Measurements from ENCODE around the gene EFCAB11. TPM values are rescaled to one million over a fixed set of nuclear protein-coding genes. Genes with fewer than 3 reads are reported as not detected.

Gene EFCAB11
- total RNA-seq, 1 experiment from 2014 or later: 14.8 TPM

GRCh38 chr14:89936654-89937185 is 17.8 kb downstream of the EFCAB11 start:
- DNase-seq: no peak
- H3K27me3 ChIP-seq: no peaks in the 10 kb centered on the region
- no peaks in the 10 kb centered on the region for H3K9me3 ChIP-seq (replicated peaks)
- H3K4me1 ChIP-seq: no peaks in the 10 kb centered on the region
- H3K4me3 ChIP-seq: no peak overlapping the region
- no peaks in the 10 kb centered on the region for H3K36me3 ChIP-seq
- no peak overlapping the region for H3K27ac ChIP-seq

- no peaks in the 10 kb centered on the region for H3K36me3 ChIP-seq
- H3K9me3 ChIP-seq (replicated peaks): no peaks in the 10 kb centered on the region
- no peaks in the 10 kb centered on the region for H3K27me3 ChIP-seq
- no peak overlapping the region for H3K4me3 ChIP-seq
- H3K4me1 ChIP-seq: no peaks in the 10 kb centered on the region
- DNase-seq: no peak
- H3K27ac ChIP-seq: no peak overlapping the region
Observed at GRCh38 chr14:89933002-89933401, 21.5 kb downstream of the EFCAB11 start.

GRCh38 chr14:89927186-89927865 is 27.2 kb downstream of the EFCAB11 start:
- Histone ChIP-seq H3K4me3 (no peak overlapping the region), H3K27ac (no peak overlapping the region), H3K9me3 (replicated peaks) (no peaks in the 10 kb centered on the region), H3K4me1 (no peaks in the 10 kb centered on the region), H3K27me3 (no peaks in the 10 kb centered on the region), H3K36me3 (no peaks in the 10 kb centered on the region)
- DNase-seq: no peak

- no peak overlapping the region for H3K27ac ChIP-seq
Observed at GRCh38 chr14:89926694-89927093, 27.8 kb downstream of the EFCAB11 start.

GRCh38 chr14:89924268-89924667 is 30.3 kb downstream of the EFCAB11 start:
- no peak for DNase-seq
- Histone ChIP-seq H3K4me3 (no peak overlapping the region), H3K4me1 (no peaks in the 10 kb centered on the region), H3K27me3 (no peaks in the 10 kb centered on the region), H3K27ac (no peak overlapping the region), H3K9me3 (replicated peaks) (no peaks in the 10 kb centered on the region), H3K36me3 (no peaks in the 10 kb centered on the region)

More at GRCh38 chr14:89926694-89927093, 27.8 kb downstream of the EFCAB11 start:
- no peaks in the 10 kb centered on the region for H3K27me3 ChIP-seq
- no peaks in the 10 kb centered on the region for H3K36me3 ChIP-seq
- H3K4me1 ChIP-seq: no peaks in the 10 kb centered on the region
- H3K9me3 ChIP-seq (replicated peaks): no peaks in the 10 kb centered on the region
- no peak for DNase-seq
- no peak overlapping the region for H3K4me3 ChIP-seq

GRCh38 chr14:89922031-89922907 is 32.3 kb downstream of the EFCAB11 start:
- peak in 1 of 2 experiments; percentile 6 for DNase-seq
- Histone ChIP-seq H3K4me1 (no peaks in the 10 kb centered on the region), H3K36me3 (no peaks in the 10 kb centered on the region), H3K4me3 (no peak overlapping the region), H3K27ac (peak overlapping the region; percentile 25), H3K27me3 (no peaks in the 10 kb centered on the region), H3K9me3 (replicated peaks) (no peaks in the 10 kb centered on the region)

GRCh38 chr14:89921346-89921745 is 33.2 kb downstream of the EFCAB11 start:
- no peaks in the 10 kb centered on the region for H3K27me3 ChIP-seq
- H3K9me3 ChIP-seq (replicated peaks): no peaks in the 10 kb centered on the region
- H3K4me3 ChIP-seq: no peak overlapping the region
- DNase-seq: no peak
- no peak overlapping the region; the same call in 1 of the 2 replicates for H3K27ac ChIP-seq
- H3K4me1 ChIP-seq: no peaks in the 10 kb centered on the region
- no peaks in the 10 kb centered on the region for H3K36me3 ChIP-seq

- DNase-seq: no peak
- Histone ChIP-seq H3K27ac (no peak overlapping the region), H3K27me3 (no peaks in the 10 kb centered on the region), H3K4me1 (no peaks in the 10 kb centered on the region), H3K9me3 (replicated peaks) (no peaks in the 10 kb centered on the region), H3K36me3 (no peaks in the 10 kb centered on the region), H3K4me3 (no peak overlapping the region)
Observed at GRCh38 chr14:89920056-89920455, 34.5 kb downstream of the EFCAB11 start.

GRCh38 chr14:89918721-89919120 is 35.8 kb downstream of the EFCAB11 start:
- H3K36me3 ChIP-seq: no peaks in the 10 kb centered on the region
- no peak overlapping the region for H3K27ac ChIP-seq
- H3K27me3 ChIP-seq: no peaks in the 10 kb centered on the region
- no peaks in the 10 kb centered on the region for H3K9me3 ChIP-seq (replicated peaks)
- H3K4me3 ChIP-seq: no peak overlapping the region
- DNase-seq: no peak
- no peaks in the 10 kb centered on the region for H3K4me1 ChIP-seq

- Histone ChIP-seq H3K4me1 (peaks cover 10% of the 10 kb centered on the region), H3K36me3 (no peaks in the 10 kb centered on the region), H3K9me3 (replicated peaks) (no peaks in the 10 kb centered on the region), H3K4me3 (no peak overlapping the region), H3K27me3 (no peaks in the 10 kb centered on the region), H3K27ac (no peak overlapping the region)
- DNase-seq: peak; percentile 34 to 83
Observed at GRCh38 chr14:89915114-89915878, 39.2 kb downstream of the EFCAB11 start.

- Histone ChIP-seq H3K9me3 (replicated peaks) (no peaks in the 10 kb centered on the region), H3K4me3 (no peak overlapping the region), H3K4me1 (peaks cover 31% of the 10 kb centered on the region), H3K27ac (no peak overlapping the region), H3K27me3 (no peaks in the 10 kb centered on the region), H3K36me3 (no peaks in the 10 kb centered on the region)
- no peak for DNase-seq
Observed at GRCh38 chr14:89912667-89913211, 41.8 kb downstream of the EFCAB11 start.

- DNase-seq: no peak
- Histone ChIP-seq H3K27me3 (no peaks in the 10 kb centered on the region), H3K9me3 (replicated peaks) (no peaks in the 10 kb centered on the region), H3K4me3 (no peak overlapping the region), H3K36me3 (no peaks in the 10 kb centered on the region), H3K27ac (no peak overlapping the region), H3K4me1 (peaks cover 31% of the 10 kb centered on the region)
Observed at GRCh38 chr14:89912221-89912620, 42.3 kb downstream of the EFCAB11 start.

GRCh38 chr14:89911010-89911919 is 43.3 kb downstream of the EFCAB11 start:
- no peaks in the 10 kb centered on the region for H3K36me3 ChIP-seq
- H3K4me3 ChIP-seq: no peak overlapping the region
- H3K9me3 ChIP-seq (replicated peaks): no peaks in the 10 kb centered on the region
- peak; percentile 35 to 57 for DNase-seq
- H3K4me1 ChIP-seq: peaks cover 31% of the 10 kb centered on the region
- H3K27ac ChIP-seq: peak overlapping the region; percentile 94
- H3K27me3 ChIP-seq: no peaks in the 10 kb centered on the region

GRCh38 chr14:89910691-89911009 is 43.9 kb downstream of the EFCAB11 start:
- H3K4me3 ChIP-seq: no peak overlapping the region
- peak in 1 of 2 experiments; percentile 20 for DNase-seq
- H3K36me3 ChIP-seq: no peaks in the 10 kb centered on the region
- H3K4me1 ChIP-seq: peaks cover 31% of the 10 kb centered on the region
- H3K9me3 ChIP-seq (replicated peaks): no peaks in the 10 kb centered on the region
- no peaks in the 10 kb centered on the region for H3K27me3 ChIP-seq
- peak overlapping the region; percentile 94 for H3K27ac ChIP-seq

All from SJCRH30 (cell line).